Tibial nerve (tissue), 4 donors: ENCODE measurements around the gene CCDC69.

Experiments
- CTCF ChIP-seq, 5 experiments: fragments of 200-600 bp in 3 of 5; fragments of 450-650 bp in 2 of 5; sonication (generic) in 3 of 5; IDR thresholded peaks; one replicate each; pipeline ENCODE4 v1.5.1; 2016 to 2019; ENCODE audit warnings: antibody characterized with exemption in 5 of 5, mild to moderate bottlenecking in 3 of 5, moderate library complexity in 2 of 5
- EP300 ChIP-seq, 2 donors: sonication (generic); formaldehyde crosslinking; IDR thresholded peaks; one replicate each; pipeline ENCODE4 v1.6.1; 2017; ENCODE audit warnings: antibody characterized with exemption in 2 of 2, mild to moderate bottlenecking in 1 of 2
- POLR2A ChIP-seq, 2 donors: fragments of 450-650 bp; IDR thresholded peaks; one replicate each; pipeline ENCODE4 v1.6.1; 2017; ENCODE audit warnings: antibody characterized with exemption in 2 of 2, mild to moderate bottlenecking in 2 of 2, moderate library complexity in 2 of 2

- TF ChIP-seq CTCF (IDR thresholded peaks at IDR 0.05) (no peak), POLR2A (IDR thresholded peaks at IDR 0.05) (no peak), EP300 (IDR thresholded peaks at IDR 0.05) (peak in 1 of 2 donors; percentile 48)
Measured at GRCh38 chr5:151214614-151215545, 9.0 kb downstream of the CCDC69 start.
